OCI-LY3 (cell line): Measurements from ENCODE around the gene VPS25.

Experiments used
- H2AFZ ChIP-seq: fragments of 200-600, 300-600 bp; shearing (Covaris generic); 2 replicates; pipeline ENCODE4 v1.6.0; 2014; ENCODE audit warnings: antibody characterized with exemption, low read depth, low read length
- H3K27ac ChIP-seq: fragments of 200-600, 300-600 bp; sonication (generic); 2 replicates; pipeline ENCODE4 v1.5.1; 2014; ENCODE audit warnings: mild to moderate bottlenecking, low read length, moderate library complexity, mixed read lengths
- H3K27me3 ChIP-seq: fragments of 200-600, 300-600 bp; sonication (generic); 2 replicates; pipeline ENCODE4 v1.6.1; 2014; ENCODE audit warnings: low read depth, low read length, mixed read lengths
- H3K36me3 ChIP-seq: fragments of 200-600, 300-600 bp; sonication (generic); replicated peaks from 2 replicates; pipeline ENCODE3; 2014; ENCODE audit warnings: low read depth, low read length, mixed read lengths
- H3K4me1 ChIP-seq: fragments of 300-600, 200-600 bp; sonication (generic); 2 replicates; pipeline ENCODE4 v1.6.1; 2014; ENCODE audit warnings: low read length, mixed read lengths
- H3K4me2 ChIP-seq: fragments of 200-600, 300-600 bp; sonication (generic); 2 replicates; pipeline ENCODE4 v1.6.1; 2014; ENCODE audit warnings: low read length, mixed read lengths
- H3K4me3 ChIP-seq: fragments of 300-600, 200-600 bp; sonication (generic); 2 replicates; pipeline ENCODE4 v1.5.1; 2014; ENCODE audit warnings: antibody characterized with exemption, mild to moderate bottlenecking, low read length, moderate library complexity
- H3K79me2 ChIP-seq: fragments of 300-600, 200-600 bp; shearing (Covaris generic); 2 replicates; pipeline ENCODE4 v1.6.1; 2014; ENCODE audit warnings: mild to moderate bottlenecking, low read length, mixed read lengths
- H3K9ac ChIP-seq: fragments of 300-600, 200-600 bp; shearing (Covaris generic); 2 replicates; pipeline ENCODE4 v1.6.0; 2014; ENCODE audit warnings: mild to moderate bottlenecking, low read length, moderate library complexity
- H3K9me3 ChIP-seq: fragments of 200-600, 300-600 bp; shearing (Covaris generic); 2 replicates; pipeline ENCODE4 v1.6.1; 2014; ENCODE audit warnings: low read length, mixed read lengths; ENCODE audit not compliant: insufficient read depth
- H4K20me1 ChIP-seq: fragments of 200-600, 300-600 bp; sonication (generic); 2 replicates; pipeline ENCODE4 v1.6.1; 2016; ENCODE audit warnings: low read length, mixed read lengths; ENCODE audit not compliant: insufficient read depth
- CTCF ChIP-seq: fragments of 200-600, 300-600 bp; sonication (generic); IDR thresholded peaks from 2 replicates; pipeline ENCODE4 v1.5.1; 2014; ENCODE audit warnings: antibody characterized with exemption, low read length, low read depth
- EZH2phosphoT487 ChIP-seq: fragments of 200-600 bp; shearing (Covaris generic); IDR thresholded peaks from 2 replicates; pipeline ENCODE4 v1.6.1; 2018; ENCODE audit warnings: antibody characterized with exemption, mixed run types, low read depth

The VPS25 gene

DNA sequence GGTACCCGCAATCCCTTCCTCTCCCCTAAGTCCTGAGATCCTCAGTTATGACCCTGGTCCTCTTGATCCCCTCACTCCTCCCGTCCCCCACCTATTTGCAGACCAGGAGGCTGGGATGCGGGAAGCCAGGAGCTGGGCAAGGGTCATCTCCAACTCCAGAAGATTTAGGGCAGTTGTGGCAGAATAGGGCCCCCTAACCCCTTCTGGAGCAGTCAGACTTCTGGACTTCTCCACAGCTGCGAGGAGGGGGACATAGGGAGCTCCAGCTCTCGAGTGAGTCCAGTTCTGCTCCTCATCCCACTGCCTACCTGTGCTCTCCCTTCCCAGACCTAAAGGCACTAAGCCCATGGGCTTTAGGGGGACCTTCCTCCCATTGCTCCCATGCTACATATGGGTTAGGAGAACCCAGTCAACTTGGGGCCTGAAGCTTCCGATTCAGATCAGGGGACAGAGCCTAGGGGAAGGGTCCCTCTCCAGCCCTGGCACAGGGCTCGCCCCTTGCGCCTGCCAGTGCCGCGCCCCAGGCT is 8.5 kb downstream of the VPS25 start:
- H3K4me3 ChIP-seq: no peak overlapping the region
- no peak overlapping the region for H3K9ac ChIP-seq
- H3K79me2 ChIP-seq: no peaks in the 10 kb centered on the region
- H3K4me1 ChIP-seq: no peaks in the 10 kb centered on the region
- H3K27me3 ChIP-seq: no peaks in the 10 kb centered on the region
- no peak overlapping the region for H3K4me2 ChIP-seq
- no peak overlapping the region for H3K27ac ChIP-seq
- no peaks in the 10 kb centered on the region for H3K9me3 ChIP-seq
- TF ChIP-seq CTCF (no peak), EZH2phosphoT487 (no peak)
- peaks cover 20% of the 10 kb centered on the region for H3K36me3 ChIP-seq
- H2AFZ ChIP-seq: no peak overlapping the region
- no peaks in the 10 kb centered on the region for H4K20me1 ChIP-seq

GRCh38 chr17:42782166-42783061 is 9.2 kb downstream of the VPS25 start:
- Histone ChIP-seq H3K4me1 (no peaks in the 10 kb centered on the region), H3K4me2 (no peak overlapping the region), H3K36me3 (peaks cover 18% of the 10 kb centered on the region), H3K79me2 (no peaks in the 10 kb centered on the region), H3K27ac (no peak overlapping the region), H3K27me3 (no peaks in the 10 kb centered on the region), H4K20me1 (no peaks in the 10 kb centered on the region), H3K9ac (no peak overlapping the region), H3K9me3 (no peaks in the 10 kb centered on the region), H2AFZ (no peak overlapping the region), H3K4me3 (no peak overlapping the region)
- TF ChIP-seq CTCF (no peak), EZH2phosphoT487 (no peak)

DNA sequence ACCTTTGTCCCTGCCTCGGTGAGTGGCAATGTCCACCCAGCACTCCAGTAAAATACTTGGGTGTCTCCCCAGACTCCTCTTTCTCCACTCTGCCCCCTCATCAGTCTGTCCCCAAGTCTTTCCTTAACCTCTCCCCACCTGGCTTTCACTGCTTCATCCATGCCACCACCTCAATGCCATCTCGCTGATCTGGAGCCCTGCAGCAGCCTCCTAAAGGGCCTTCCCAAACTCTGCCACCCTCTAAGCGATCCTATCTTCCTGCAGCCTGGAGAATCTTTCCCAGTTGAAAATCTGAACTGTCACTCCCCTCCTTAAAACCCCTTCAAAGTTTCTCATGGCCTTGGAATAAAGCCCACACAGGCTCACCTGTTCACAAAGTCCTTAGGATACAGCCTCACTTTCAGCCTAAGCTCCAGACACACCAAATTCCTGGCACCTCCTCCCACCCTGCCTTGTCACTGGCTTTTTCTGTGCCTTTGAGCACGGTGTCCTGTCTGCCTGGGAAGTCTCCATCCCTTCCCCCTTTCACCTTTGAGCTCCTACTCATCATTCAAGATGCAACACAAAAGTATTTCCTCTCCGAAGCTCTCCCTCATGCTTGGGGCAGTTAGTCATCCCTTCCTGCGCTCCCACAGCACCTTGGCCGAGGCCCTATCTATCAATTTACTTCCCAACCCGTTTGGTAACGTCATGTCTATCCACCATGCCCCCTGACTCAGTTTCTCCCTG is 10.0 kb downstream of the VPS25 start:
- H3K27me3 ChIP-seq: no peaks in the 10 kb centered on the region
- H3K27ac ChIP-seq: no peak overlapping the region
- no peak for TF ChIP-seq CTCF
- TF ChIP-seq EZH2phosphoT487: no peak
- H3K79me2 ChIP-seq: no peaks in the 10 kb centered on the region
- peaks cover 14% of the 10 kb centered on the region for H3K36me3 ChIP-seq
- H3K4me1 ChIP-seq: no peaks in the 10 kb centered on the region
- no peak overlapping the region for H3K9ac ChIP-seq
- H3K4me3 ChIP-seq: no peak overlapping the region
- H2AFZ ChIP-seq: no peak overlapping the region
- no peaks in the 10 kb centered on the region for H4K20me1 ChIP-seq
- H3K9me3 ChIP-seq: no peaks in the 10 kb centered on the region
- H3K4me2 ChIP-seq: no peak overlapping the region

- no peak overlapping the region for H3K27ac ChIP-seq
- H3K4me2 ChIP-seq: no peak overlapping the region
Observed at GRCh38 chr17:42783791-42784138, 10.5 kb downstream of the VPS25 start.

More at GRCh38 chr17:42783791-42784138, 10.5 kb downstream of the VPS25 start:
- Histone ChIP-seq H3K4me1 (no peaks in the 10 kb centered on the region), H3K79me2 (no peaks in the 10 kb centered on the region), H3K4me3 (no peak overlapping the region), H3K9me3 (no peaks in the 10 kb centered on the region), H3K27me3 (no peaks in the 10 kb centered on the region), H2AFZ (no peak overlapping the region), H3K9ac (no peak overlapping the region), H4K20me1 (no peaks in the 10 kb centered on the region), H3K36me3 (peaks cover 15% of the 10 kb centered on the region)
- TF ChIP-seq EZH2phosphoT487 (no peak), CTCF (no peak)
